Measurements from ENCODE around the gene CCDC91.

The CCDC91 gene

DNA sequence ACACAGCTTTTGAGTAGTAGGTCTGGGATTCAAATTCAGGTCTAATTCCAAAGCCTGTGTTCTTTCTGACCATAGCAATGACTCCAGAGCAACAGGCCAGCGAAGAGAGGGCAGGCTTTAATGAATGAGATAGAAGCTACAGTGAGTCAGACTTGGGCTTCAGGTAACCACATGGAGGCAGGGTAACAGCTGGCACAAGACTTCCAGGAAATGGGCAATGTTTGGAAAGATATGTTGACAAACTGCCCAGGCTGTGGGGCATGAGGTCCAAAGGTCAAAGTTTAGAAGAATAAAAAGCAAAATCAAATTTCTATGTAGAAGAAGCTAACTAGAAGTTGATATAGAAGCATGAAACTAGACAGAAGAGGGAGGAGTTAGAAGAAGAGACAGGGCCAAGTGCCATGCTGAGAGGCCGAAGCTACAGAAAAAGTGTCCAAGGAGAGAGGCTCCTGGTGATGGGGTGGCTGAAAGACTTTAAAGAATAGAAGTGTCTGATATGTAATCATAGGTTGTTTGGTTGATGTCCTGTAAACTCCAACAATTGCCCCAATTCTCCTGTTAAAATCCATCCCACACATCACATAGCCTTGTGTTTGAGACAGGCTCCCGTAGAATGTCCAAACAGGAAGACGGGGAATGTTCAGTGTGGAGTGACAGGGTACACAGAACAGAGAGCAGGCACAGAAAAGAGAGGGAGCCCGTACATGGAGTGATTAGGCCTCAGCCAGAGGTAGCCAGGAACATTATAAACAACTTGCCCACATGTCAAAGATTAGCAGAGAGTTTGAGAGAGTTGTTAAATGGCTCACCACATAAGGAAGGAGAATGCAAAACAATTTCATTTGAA, 384.7 kb downstream of the CCDC91 start:
- TF ChIP-seq PATZ1 (CRISPR knock-in tag; IDR thresholded peaks at IDR 0.05; ENCODE audit: borderline replicate concordance) (no peak), RARB (CRISPR knock-in tag; IDR thresholded peaks at IDR 0.05) (no peak), ESRRG (CRISPR knock-in tag; IDR thresholded peaks at IDR 0.05) (no peak), ZFP3 (CRISPR knock-in tag; IDR thresholded peaks at IDR 0.05) (no peak)
- ATAC-seq = no peak

GRCh38 chr12:28575593-28576205, 385.4 kb downstream of the CCDC91 start:
- ATAC-seq = no peak

DNA sequence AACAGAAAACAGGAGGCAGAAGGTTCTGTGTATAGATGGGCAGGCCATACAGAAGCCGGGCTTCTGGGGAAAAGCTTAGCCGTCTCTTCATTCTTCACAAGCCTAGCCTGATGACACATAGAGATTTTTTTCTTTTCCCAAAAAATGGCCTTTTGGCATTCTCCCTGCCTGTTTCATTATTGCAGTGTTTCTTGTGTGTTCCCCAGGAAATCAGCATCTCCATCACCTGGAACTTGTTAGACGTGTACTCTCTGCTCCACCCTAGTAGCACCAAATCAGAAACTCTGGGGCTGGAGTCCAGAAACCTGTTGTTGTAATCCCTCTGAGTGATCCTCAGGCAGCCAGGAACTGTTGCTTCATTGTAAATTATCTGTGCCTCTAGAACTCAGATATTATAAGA, 388.1 kb downstream of the CCDC91 start:
- no peak for ATAC-seq
- no peak for TF ChIP-seq ZNF8 (CRISPR knock-in tag; IDR thresholded peaks at IDR 0.05)
- no peak for TF ChIP-seq ZFP3 (CRISPR knock-in tag; IDR thresholded peaks at IDR 0.05)
- TF ChIP-seq SNAI2 (CRISPR knock-in tag; IDR thresholded peaks at IDR 0.05) = no peak
- no peak for TF ChIP-seq ZNF70 (CRISPR knock-in tag; IDR thresholded peaks at IDR 0.05)
- no peak for TF ChIP-seq PATZ1 (CRISPR knock-in tag; IDR thresholded peaks at IDR 0.05; ENCODE audit: borderline replicate concordance)
- TF ChIP-seq, protein P1, sequence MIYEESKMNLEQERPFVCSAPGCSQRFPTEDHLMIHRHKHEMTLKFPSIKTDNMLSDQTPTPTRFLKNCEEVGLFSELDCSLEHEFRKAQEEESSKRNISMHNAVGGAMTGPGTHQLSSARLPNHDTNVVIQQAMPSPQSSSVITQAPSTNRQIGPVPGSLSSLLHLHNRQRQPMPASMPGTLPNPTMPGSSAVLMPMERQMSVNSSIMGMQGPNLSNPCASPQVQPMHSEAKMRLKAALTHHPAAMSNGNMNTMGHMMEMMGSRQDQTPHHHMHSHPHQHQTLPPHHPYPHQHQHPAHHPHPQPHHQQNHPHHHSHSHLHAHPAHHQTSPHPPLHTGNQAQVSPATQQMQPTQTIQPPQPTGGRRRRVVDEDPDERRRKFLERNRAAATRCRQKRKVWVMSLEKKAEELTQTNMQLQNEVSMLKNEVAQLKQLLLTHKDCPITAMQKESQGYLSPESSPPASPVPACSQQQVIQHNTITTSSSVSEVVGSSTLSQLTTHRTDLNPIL (CRISPR knock-in tag; IDR thresholded peaks at IDR 0.05; ENCODE audit: low read depth) = no peak
- no peak for TF ChIP-seq RARB (CRISPR knock-in tag; IDR thresholded peaks at IDR 0.05)
- TF ChIP-seq GLIS3 (CRISPR knock-in tag; IDR thresholded peaks at IDR 0.05) = no peak
- TF ChIP-seq TCF4 (CRISPR knock-in tag; IDR thresholded peaks at IDR 0.05; ENCODE audit: borderline replicate concordance) = no peak
- no peak for TF ChIP-seq POU6F1 (CRISPR knock-in tag; IDR thresholded peaks at IDR 0.05; ENCODE audit: borderline replicate concordance, low read depth)
- TF ChIP-seq ZFP30 (CRISPR knock-in tag; IDR thresholded peaks at IDR 0.05) = no peak
- no peak for TF ChIP-seq ARNTL (CRISPR knock-in tag; IDR thresholded peaks at IDR 0.05; ENCODE audit: borderline replicate concordance, low read depth)
- no peak for TF ChIP-seq CSDC2 (CRISPR knock-in tag; IDR thresholded peaks at IDR 0.05)
- TF ChIP-seq, protein P2, sequence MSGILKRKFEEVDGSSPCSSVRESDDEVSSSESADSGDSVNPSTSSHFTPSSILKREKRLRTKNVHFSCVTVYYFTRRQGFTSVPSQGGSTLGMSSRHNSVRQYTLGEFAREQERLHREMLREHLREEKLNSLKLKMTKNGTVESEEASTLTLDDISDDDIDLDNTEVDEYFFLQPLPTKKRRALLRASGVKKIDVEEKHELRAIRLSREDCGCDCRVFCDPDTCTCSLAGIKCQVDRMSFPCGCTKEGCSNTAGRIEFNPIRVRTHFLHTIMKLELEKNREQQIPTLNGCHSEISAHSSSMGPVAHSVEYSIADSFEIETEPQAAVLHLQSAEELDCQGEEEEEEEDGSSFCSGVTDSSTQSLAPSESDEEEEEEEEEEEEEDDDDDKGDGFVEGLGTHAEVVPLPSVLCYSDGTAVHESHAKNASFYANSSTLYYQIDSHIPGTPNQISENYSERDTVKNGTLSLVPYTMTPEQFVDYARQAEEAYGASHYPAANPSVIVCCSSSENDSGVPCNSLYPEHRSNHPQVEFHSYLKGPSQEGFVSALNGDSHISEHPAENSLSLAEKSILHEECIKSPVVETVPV (CRISPR knock-in tag; IDR thresholded peaks at IDR 0.05) = no peak

More at GRCh38 chr12:28575593-28576205, 385.4 kb downstream of the CCDC91 start:
- TF ChIP-seq ESRRG (CRISPR knock-in tag; IDR thresholded peaks at IDR 0.05) (no peak), TCF4 (CRISPR knock-in tag; IDR thresholded peaks at IDR 0.05; ENCODE audit: borderline replicate concordance) (no peak), BACH2 (CRISPR knock-in tag; IDR thresholded peaks at IDR 0.05; ENCODE audit: borderline replicate concordance) (no peak), TOX (CRISPR knock-in tag; IDR thresholded peaks at IDR 0.05; ENCODE audit: borderline replicate concordance) (no peak), POU6F1 (CRISPR knock-in tag; IDR thresholded peaks at IDR 0.05; ENCODE audit: borderline replicate concordance, low read depth) (no peak), RARB (CRISPR knock-in tag; IDR thresholded peaks at IDR 0.05) (no peak), ZNF70 (CRISPR knock-in tag; IDR thresholded peaks at IDR 0.05) (no peak), GLIS3 (CRISPR knock-in tag; IDR thresholded peaks at IDR 0.05) (no peak), ARNTL (CRISPR knock-in tag; IDR thresholded peaks at IDR 0.05; ENCODE audit: borderline replicate concordance, low read depth) (no peak), PPARA (CRISPR knock-in tag; IDR thresholded peaks at IDR 0.05; ENCODE audit: borderline replicate concordance) (no peak), SNAI2 (CRISPR knock-in tag; IDR thresholded peaks at IDR 0.05) (no peak), ZFP30 (CRISPR knock-in tag; IDR thresholded peaks at IDR 0.05) (no peak)
- TF ChIP-seq, protein P1 (CRISPR knock-in tag; IDR thresholded peaks at IDR 0.05; ENCODE audit: low read depth) = no peak

Data from SK-N-SH treated with all-trans-retinoic acid at 6 μM for 48 hours (cell line).